NCI-H226 (cell line): Measurements from ENCODE around the gene TNFRSF14.

ENCODE experiments used
- DNase-seq: peaks from one replicate; pipeline ENCODE4 v3.0.0-alpha.2; 2015

The TNFRSF14 gene

DNA sequence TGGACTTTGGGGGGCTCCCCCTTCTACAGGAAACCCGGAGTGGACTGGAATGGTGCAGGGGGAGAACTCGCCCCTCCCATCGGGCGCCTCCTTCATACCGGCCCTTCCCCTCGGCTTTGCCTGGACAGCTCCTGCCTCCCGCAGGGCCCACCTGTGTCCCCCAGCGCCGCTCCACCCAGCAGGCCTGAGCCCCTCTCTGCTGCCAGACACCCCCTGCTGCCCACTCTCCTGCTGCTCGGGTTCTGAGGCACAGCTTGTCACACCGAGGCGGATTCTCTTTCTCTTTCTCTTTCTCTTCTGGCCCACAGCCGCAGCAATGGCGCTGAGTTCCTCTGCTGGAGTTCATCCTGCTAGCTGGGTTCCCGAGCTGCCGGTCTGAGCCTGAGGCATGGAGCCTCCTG, at the start of gene TNFRSF14:
TNFRSF14 (plus strand) TSS at position 95 of the 401 bp plus-strand sequence; CDS start at position 389, 294 bp downstream.
- no peak for DNase-seq

- no peak for DNase-seq
Measured at GRCh38 chr1:2506901-2507565, 49.1 kb upstream of the TNFRSF14 start.

GRCh38 chr1:2507744-2508155, 48.4 kb upstream of the TNFRSF14 start:
- DNase-seq = no peak

GRCh38 chr1:2508180-2508579, 48.0 kb upstream of the TNFRSF14 start:
- no peak for DNase-seq

- no peak for DNase-seq
Measured at GRCh38 chr1:2508751-2509150, 47.4 kb upstream of the TNFRSF14 start.

GRCh38 chr1:2509589-2509988, 46.6 kb upstream of the TNFRSF14 start:
- DNase-seq = no peak

- DNase-seq = no peak
Measured at GRCh38 chr1:2510366-2511155, 45.6 kb upstream of the TNFRSF14 start.

DNA sequence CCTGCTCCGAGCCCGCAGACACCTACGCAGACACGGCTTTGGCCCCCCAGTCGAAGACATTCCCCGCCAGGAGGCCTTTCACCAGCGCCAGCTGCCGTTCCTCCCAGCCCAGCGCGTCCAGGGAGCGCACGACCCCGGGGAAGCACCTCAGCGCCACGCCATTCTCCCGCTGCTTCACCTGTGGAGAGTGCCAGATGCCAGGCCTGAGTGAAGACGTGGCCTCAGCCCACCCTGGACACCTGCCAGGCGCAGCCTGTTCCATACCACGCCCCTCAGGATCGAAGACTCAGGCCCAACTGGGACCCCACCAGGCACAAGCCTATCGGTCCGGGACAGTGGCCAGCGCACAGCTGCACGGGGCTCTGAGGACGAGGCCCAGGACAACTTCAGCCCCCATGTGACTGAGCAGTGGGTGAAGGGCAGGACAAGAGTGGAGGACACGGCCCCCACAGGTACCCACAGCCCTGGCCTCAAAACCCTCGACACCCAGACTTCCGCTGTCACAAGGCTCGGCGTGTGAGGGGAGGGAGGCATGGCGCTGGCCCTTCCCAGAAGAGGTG, 43.2 kb upstream of the TNFRSF14 start:
- DNase-seq = no peak

DNA sequence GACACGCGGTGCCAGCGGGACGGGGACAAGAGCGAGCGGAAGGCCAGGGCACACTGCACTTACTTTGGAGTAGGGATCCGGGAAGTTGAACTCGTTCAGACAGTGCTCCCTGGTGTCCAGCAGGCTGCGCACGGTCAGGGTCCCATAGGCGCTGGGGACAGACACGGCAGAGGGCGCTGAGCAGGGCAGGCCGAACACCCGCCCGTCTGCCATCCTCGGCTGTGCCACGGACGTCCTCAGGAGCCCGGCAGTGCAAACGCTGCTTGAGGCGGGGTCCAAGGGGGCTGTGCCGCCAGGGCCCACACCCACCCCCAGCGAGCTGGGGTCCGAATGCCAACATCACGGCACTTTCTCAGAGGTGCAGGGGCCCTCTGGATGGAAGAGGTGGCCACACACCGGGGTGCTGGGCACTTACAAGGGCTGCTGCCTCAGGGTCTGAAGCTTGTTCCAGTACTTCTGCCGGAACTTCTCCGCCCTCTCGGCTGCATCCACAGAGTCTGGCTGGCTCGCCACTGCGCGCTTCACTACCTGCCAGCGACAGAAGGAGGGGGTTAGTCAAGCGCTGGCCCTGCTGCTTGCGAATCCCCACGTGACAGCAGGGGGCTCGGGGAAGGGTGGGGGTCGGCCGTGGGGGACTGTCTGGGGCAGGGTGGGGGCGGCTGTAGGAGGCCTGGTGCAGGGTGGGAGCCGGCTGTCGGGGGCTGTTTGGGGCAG, 42.1 kb upstream of the TNFRSF14 start:
- no peak for DNase-seq

GRCh38 chr1:2514863-2515762, 41.1 kb upstream of the TNFRSF14 start:
- DNase-seq = no peak

GRCh38 chr1:2515763-2516080, 40.4 kb upstream of the TNFRSF14 start:
- no peak for DNase-seq

DNA sequence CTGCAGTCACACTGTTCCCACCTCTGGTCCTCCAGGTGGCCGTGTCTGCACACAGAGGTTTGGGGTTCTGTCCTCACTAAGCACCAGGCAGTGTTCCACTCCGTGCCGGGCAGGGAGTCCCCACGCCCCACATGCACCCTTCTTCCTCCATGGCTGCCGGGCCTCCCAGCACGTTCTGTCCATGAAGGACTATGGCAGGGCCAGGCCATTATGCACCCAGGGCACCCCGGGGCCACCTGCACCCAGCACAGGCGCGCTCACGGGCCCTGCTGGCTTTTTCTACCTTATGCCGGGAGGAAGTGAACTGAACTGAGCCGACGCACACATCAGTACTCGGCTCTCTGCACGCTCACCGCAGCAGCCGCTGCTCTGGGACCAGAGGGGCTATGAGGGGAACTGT, 40.0 kb upstream of the TNFRSF14 start:
- no peak for DNase-seq

GRCh38 chr1:2516946-2517345, 39.2 kb upstream of the TNFRSF14 start:
- DNase-seq = no peak

- DNase-seq = no peak
Measured at GRCh38 chr1:2517966-2518365, 38.2 kb upstream of the TNFRSF14 start.

DNA sequence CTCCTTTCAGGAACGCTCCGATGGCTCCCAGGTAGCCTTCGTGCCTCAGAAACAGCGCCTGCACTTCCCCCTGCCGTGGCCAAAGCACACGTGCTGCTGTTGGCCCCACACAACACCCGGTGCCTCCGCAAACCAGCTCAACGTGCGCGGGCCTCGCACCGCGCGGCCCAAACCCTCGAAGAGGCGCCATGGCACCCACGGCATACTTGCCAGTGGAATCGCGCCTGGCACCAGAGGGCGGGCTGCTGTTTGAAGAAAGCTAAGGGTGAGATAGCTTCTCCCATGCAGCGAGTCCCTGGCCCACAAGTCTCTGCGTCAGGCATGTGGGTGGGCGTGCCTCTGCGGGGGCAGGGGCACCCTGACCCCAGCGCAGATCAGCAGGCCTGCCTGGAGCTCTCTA, 37.6 kb upstream of the TNFRSF14 start:
- no peak for DNase-seq

DNA sequence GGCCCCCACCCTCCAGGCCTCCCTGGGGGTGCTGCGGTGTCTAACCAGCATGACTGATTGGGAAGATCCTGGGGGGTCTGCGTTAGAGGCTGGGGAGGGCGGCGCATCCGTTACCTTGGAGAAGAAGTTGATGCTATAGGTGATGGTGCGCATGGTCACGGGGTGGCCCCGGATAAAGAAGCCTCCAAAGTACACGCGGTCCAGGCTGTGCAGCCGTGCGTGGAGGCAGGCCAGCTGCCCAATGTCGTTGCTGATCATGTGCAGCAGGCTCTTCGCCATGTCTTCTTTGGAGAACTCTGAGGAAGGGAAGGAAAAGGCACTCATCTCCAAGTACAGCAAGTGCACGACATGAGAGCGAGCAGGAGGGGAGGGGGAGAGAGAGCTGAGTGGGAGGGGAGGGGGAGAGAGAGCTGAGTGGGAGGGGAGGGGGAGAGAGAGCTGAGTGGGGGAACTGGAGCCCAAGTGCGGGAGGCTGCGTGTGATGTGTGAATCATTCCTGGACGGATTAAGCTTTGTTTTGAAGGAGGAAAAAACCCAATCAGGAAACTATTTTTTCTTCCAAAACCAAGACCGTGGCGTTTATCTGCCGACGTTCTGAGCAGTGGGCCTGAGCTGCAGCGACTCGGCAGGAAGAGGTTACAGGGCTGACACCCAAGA, 37.0 kb upstream of the TNFRSF14 start:
- DNase-seq = no peak

GRCh38 chr1:2519729-2520128, 36.4 kb upstream of the TNFRSF14 start:
- no peak for DNase-seq

DNA sequence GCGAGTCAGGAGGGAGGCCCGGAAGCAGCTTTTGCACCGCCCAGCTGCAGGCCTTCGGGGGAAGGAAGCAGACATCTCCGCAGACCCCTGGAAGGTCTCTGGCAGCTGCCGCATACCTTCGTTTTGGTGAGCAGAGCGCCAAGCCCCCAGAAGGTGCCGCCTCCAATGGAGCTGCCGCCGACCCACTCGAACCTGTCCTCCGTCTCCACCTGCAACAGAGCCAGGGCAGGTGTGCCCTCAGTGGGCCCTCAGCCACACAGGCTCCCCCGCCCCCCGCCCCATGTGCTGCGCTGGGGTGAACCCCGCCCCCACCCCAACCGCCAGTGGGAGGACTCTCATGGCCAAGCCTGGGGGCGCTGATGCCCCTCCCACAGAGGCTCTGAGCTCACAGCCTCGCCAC, 36.0 kb upstream of the TNFRSF14 start:
- no peak for DNase-seq

- DNase-seq = no peak
Measured at GRCh38 chr1:2520806-2521205, 35.4 kb upstream of the TNFRSF14 start.

GRCh38 chr1:2522230-2522629, 33.9 kb upstream of the TNFRSF14 start:
- no peak for DNase-seq

- no peak for DNase-seq
Measured at GRCh38 chr1:2523191-2523890, 32.8 kb upstream of the TNFRSF14 start.
